ENCODE measurements around the gene PFKFB4. TPM values are rescaled to one million over a fixed set of nuclear protein-coding genes. Genes with fewer than 3 reads are reported as not detected.
A peak's percentile ranks its signal among the peaks of the same experiment; 100 is the strongest.

PFKFB4 gene
- total RNA-seq, 3 donors from 2014 or later = 1.8 to 6.9 (median 5.2) TPM

DNA sequence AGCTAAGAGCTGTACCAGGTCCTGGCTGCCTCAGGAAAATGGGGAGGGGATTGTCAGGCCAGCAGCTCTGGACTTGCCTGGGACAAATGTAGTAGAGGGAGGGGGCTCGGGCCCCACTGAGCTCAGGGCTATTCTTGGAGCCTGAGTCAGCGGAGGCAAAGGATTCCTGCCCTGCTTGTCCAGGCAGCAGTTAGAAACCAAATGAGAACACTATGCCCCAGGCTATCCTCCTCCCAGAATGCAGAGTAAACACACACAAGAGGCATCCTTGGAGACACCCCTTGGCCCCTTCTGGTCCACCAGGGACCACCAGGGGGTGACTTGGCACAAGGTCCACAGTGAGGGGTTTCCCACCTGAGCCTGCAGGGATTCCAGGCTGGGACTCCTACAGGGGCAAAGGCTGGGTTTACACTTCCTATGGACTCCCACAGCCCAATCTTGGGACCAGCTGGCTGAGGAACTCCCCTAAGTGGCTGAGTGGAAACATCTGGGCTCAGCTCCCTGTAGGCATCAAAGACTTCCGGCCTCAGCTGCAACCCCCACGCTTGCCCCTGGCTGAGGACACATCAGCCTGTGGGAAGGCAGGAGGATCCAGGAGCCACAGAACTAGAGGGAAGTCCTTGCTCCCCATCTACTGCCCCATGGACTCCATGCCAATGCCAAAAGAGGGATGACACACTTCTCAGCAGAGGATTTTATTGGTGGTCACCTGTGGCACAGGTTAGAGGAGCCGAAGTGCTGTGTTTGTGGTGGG is 41.9 kb upstream of the PFKFB4 start:
- Histone ChIP-seq H3K27me3 (peaks cover 0 to 2% of the 10 kb centered on the region in 2 donors), H3K4me1 (peaks cover 14 to 15% of the 10 kb centered on the region in 2 donors), H3K4me3 (peak overlapping the region in 1 of 3 donors; percentile 41), H3K27ac (peak overlapping the region; percentile 91 to 94), H3K36me3 (peaks cover 21% of the 10 kb centered on the region), H3K9me3 (no peaks in the 10 kb centered on the region)
- intact Hi-C loops (cut with DNase I; ENCODE audit: low total_unique reads) = no loop called here
- peak; percentile 63 to 93 for DNase-seq (ENCODE audit: low spot score in 2 of 2)
- no peak for TF ChIP-seq POLR2A (IDR thresholded peaks at IDR 0.05)
- no peak for TF ChIP-seq CTCF (IDR thresholded peaks at IDR 0.05)
- peak in 1 of 3 donors; percentile 28 for TF ChIP-seq POLR2AphosphoS5 (IDR thresholded peaks at IDR 0.05)

GRCh38 chr3:48597408-48597800 is 40.8 kb upstream of the PFKFB4 start:
- H3K27me3 ChIP-seq = peaks cover 0 to 2% of the 10 kb centered on the region in 2 donors
- peak overlapping the region; percentile 91 to 94 for H3K27ac ChIP-seq
- intact Hi-C loops (cut with DNase I; ENCODE audit: low total_unique reads) = no loop called here
- H3K36me3 ChIP-seq = peaks cover 13% of the 10 kb centered on the region
- H3K4me1 ChIP-seq = peaks cover 14 to 15% of the 10 kb centered on the region in 2 donors
- TF ChIP-seq POLR2AphosphoS5 (IDR thresholded peaks at IDR 0.05) (no peak), CTCF (IDR thresholded peaks at IDR 0.05) (no peak), POLR2A (IDR thresholded peaks at IDR 0.05) (no peak)
- H3K4me3 ChIP-seq = peak overlapping the region in 1 of 3 donors; percentile 5
- H3K9me3 ChIP-seq = no peaks in the 10 kb centered on the region
- DNase-seq (ENCODE audit: low spot score in 2 of 2) = no peak

DNA sequence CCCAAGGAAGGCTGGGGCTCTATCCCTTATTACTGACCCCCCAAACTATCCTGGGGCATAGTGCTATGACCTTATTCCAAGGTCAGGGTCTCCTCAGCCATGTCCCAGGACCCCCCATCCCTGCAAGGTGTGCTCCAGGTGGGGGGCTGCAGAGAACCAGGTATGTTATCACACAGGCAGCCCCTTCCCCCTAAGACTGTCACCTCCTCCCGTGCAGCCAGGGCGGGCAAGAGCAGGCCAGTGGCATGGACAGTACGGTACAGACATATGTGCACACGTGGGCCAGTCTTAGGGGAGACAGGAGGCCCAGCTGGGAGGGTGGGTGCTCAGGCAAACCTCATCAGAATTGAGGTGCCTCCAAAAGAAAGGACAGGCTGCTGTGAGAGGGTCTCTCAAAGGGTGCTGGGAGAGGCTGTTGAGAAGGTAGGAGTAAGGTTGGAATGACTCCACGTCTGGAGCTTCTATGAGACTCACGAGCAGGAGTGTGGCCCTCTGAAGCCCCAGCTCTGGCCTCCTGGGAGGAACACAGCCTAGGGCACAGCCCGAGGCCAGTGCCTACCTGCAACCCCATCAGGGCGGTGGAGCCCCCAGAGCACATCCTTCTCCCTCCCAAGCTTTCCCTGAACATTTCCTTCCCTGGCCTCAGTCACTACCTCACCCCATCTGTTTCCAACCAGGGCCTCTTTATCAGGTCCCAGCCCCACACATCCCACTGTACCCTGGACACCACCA is 40.2 kb upstream of the PFKFB4 start:
- TF ChIP-seq CTCF (IDR thresholded peaks at IDR 0.05) (no peak), POLR2A (IDR thresholded peaks at IDR 0.05) (no peak), POLR2AphosphoS5 (IDR thresholded peaks at IDR 0.05) (no peak)
- no peak for DNase-seq (ENCODE audit: low spot score in 2 of 2)
- intact Hi-C loops (cut with DNase I; ENCODE audit: low total_unique reads) = no loop called here
- Histone ChIP-seq H3K9me3 (no peaks in the 10 kb centered on the region), H3K27ac (peak overlapping the region; percentile 91 to 94), H3K4me1 (peaks cover 14 to 15% of the 10 kb centered on the region in 2 donors), H3K27me3 (peaks cover 0 to 2% of the 10 kb centered on the region in 2 donors), H3K4me3 (no peak overlapping the region), H3K36me3 (peaks cover 13% of the 10 kb centered on the region)

DNA sequence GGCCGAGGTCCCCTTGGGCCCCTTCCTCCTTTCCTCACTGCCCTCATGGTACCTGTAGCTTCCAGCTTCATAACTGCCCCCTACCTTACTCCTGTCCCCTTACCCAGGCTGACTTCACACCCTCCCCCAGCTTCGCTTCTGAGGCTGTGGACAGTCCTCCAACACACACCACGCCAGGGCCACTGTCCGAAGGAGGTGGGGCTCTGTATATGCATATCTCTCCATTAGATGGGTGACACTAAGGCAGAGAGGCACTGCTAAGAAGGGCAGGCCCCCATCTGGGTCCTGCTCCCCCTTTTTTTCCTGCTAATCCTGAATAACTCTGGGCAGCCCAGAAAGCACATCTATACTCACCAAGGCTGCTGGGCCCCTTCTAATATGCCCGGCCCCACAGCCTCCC is 39.6 kb upstream of the PFKFB4 start:
- no peaks in the 10 kb centered on the region for H3K9me3 ChIP-seq
- peaks cover 0 to 2% of the 10 kb centered on the region in 2 donors for H3K27me3 ChIP-seq
- peaks cover 8% of the 10 kb centered on the region for H3K36me3 ChIP-seq
- no peak for DNase-seq (ENCODE audit: low spot score in 2 of 2)
- intact Hi-C loops (cut with DNase I; ENCODE audit: low total_unique reads) = no loop called here
- TF ChIP-seq POLR2A (IDR thresholded peaks at IDR 0.05) (no peak), POLR2AphosphoS5 (IDR thresholded peaks at IDR 0.05) (no peak), CTCF (IDR thresholded peaks at IDR 0.05) (no peak)
- peak overlapping the region; percentile 91 to 94 for H3K27ac ChIP-seq
- H3K4me3 ChIP-seq = no peak overlapping the region
- peaks cover 14 to 15% of the 10 kb centered on the region in 2 donors for H3K4me1 ChIP-seq
